Anterior cingulate cortex (tissue), 58 donors: Measurements from ENCODE around the gene CYSLTR2.
"Not testable (repeated sequence)": the region's sequence is repeated elsewhere in the genome, so short reads cannot be mapped to it uniquely, and the experiment has no call there.

Source experiments
- DNase-seq, 58 donors: peaks; one replicate each; lab custom pipeline; 2025; lab: John Stamatoyannopoulos, UW

CYSLTR2 gene

GRCh38 chr13:48686636-48687210 is 33.0 kb downstream of the CYSLTR2 start:
- DNase-seq: no peak

DNA sequence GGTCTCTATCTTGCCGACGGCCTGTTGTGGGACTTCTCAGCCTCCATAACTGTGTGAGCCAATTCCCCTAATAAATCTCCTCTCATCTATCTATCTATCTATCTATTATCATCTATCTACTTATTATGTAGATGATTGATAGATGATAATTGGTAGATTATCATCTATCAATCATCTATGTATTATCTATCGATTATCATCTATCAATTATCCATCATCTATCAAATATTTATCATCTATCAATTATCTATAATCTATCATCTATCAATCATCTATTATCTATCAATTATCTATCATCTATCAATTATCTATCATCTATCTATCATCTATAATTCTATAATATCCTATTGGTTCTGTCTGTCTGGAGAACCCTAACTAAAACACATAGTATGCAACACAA is 33.5 kb downstream of the CYSLTR2 start:
- DNase-seq: no peak

- no peak for DNase-seq
Measured at GRCh38 chr13:48693998-48694397, 40.3 kb downstream of the CYSLTR2 start.

DNA sequence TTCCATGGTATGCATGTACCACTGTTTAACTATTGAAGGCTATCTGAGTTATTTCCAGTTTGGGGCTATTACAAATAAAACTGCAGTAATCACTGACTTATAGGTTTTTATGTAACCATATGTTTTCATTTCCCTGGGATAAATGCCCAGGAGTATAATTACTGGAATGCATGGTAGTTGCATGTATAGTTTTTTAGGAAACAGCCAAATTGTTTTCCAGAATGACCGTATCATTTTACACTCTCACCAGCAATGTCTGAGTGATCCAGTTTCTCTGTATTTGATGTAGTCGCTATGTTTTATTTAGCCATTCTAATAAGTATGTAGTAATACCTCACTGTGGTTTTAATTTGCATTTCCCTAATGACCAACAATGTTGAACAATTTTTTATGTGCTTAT is 42.0 kb downstream of the CYSLTR2 start:
- no peak for DNase-seq

GRCh38 chr13:48696676-48697075 is 42.9 kb downstream of the CYSLTR2 start:
- DNase-seq: not testable (repeated sequence)

DNA sequence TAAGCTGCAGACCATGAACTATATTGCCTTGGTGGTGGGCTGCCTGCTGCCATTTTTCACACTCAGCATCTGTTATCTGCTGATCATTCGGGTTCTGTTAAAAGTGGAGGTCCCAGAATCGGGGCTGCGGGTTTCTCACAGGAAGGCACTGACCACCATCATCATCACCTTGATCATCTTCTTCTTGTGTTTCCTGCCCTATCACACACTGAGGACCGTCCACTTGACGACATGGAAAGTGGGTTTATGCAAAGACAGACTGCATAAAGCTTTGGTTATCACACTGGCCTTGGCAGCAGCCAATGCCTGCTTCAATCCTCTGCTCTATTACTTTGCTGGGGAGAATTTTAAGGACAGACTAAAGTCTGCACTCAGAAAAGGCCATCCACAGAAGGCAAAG is 53.7 kb downstream of the CYSLTR2 start:
- DNase-seq: no peak

- no peak for DNase-seq
Measured at GRCh38 chr13:48708764-48709163, 55.0 kb downstream of the CYSLTR2 start.

GRCh38 chr13:48709213-48709612 is 55.5 kb downstream of the CYSLTR2 start:
- no peak for DNase-seq

DNA sequence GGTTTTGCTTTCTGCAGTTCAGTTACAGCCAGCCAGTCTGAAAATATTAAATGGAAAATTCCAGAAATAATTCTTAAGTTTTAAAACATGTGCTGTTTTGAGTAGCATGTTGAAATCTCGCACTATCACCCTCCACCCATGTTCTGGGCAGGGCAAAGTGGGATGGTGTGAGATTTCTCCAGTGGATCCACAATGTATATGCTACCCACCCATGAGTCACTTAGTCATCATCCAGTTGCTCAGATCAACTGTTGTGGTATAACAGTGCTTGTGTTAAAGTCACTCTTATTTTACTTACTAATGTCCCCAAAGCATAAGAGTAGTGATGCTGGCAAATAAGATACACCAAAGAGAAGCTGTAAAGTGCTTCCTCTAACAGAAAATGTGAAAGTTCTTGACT is 56.4 kb downstream of the CYSLTR2 start:
- no peak for DNase-seq

GRCh38 chr13:48712141-48712540 is 58.4 kb downstream of the CYSLTR2 start:
- DNase-seq: no peak

- no peak for DNase-seq
Measured at GRCh38 chr13:48715977-48716376, 62.2 kb downstream of the CYSLTR2 start.

DNA sequence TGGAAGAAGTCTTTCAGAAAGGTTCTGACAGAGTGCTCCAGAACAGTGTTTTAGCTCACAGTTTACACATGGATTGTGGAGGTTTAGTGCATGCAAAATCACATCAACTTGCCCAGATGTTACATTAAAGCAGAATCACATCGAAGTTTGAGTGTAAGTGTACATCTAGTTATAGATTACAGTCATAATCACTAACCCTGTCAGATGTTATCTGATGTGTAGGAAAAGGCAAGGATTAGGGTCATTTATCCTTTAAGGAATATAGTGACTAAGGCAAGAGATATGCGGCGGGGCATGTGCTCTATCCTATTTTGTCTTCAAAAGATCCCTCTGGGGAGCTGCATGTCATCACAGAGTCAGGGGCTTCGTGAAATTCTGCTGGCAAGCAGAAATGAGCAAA is 66.9 kb downstream of the CYSLTR2 start:
- no peak for DNase-seq

DNA sequence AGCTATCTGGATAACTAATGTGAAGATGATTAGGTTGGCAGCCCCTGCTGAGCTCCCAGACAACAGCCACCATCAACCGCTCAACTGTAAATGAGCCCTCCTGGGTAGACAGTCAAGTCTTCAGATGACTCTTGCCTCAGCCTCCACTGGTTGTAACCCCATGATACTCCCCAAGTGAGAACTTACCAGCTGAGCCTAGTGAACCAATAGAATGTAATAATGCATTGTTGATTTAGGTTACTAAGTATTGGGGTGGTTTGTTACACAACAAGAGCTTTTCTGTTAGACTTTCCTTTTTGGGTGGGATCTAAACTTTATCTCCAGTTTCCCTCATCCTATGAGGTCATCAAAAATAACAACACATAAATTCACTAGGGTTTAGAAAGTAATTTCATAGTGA is 69.4 kb downstream of the CYSLTR2 start:
- DNase-seq: no peak

GRCh38 chr13:48725271-48725670 is 71.5 kb downstream of the CYSLTR2 start:
- DNase-seq: no peak

DNA sequence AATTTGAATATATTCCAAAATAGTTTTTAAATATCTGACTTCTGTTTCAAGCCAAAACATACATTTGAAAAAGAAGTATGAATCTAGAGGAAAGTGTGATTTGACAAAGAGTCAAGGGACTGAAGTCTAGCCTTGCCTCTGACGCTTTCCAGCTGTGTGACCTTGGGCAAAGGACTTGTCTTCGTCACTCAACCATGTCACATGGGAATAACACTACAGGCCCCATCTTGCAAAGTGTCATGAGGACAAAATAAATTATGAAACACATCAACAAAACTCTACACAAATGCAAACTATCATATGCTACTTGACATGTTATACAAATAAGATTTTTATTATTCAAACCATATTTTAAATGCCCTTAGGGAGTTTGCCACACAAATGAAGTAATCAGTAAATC is 73.0 kb downstream of the CYSLTR2 start:
- no peak for DNase-seq

DNA sequence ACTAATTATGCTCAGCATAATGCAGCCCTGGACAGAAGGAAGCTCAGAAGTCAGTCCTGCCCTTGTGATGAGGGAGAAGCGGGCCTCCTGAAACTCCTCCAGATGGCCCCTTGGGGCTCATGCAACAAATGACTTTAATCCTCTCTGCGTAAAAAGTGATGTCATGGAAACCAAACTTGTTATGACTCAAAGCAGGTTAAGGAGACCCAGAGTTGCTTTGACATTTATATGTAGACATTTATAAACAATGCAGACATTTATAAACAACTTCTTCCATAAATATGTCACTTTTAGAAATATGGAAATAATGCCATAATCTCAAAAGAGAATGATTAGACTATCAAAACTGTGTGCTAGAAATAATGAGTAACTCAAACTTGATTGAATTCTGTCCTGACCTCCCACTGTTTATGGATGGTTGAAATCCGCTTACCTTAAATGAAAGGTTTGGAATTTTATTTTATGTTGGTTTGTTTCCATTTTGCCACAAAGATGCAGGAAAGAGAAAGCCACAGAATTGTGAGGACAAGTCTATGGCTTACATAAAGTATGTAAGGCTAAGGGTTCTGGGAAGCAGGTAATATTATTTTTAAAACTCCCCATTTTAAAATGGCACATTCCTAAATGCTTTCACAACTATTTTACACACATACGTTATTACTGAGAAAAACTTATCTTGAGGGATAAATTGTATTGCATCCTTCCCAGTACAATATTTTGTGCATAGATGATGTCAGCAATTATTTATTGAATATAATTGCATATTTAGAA is 73.7 kb downstream of the CYSLTR2 start:
- no peak for DNase-seq

DNA sequence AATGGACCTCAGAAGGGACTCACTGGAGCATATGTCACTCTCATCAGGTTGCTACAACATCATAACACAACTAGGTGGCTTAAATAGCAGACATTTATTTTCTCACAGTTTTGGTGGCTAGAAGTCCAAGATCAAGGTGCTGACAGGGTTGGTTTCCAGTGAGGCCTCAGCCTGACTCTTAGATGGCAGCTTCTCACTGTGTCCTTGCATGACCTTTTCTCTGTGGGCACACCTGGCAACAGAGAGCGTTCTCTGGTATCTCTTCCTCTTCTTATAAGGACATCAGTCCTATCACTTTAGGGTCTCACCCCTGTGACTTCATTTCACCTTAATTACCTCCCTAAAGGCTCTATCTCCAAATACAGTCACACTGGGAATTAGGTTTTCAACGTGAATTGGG is 74.5 kb downstream of the CYSLTR2 start:
- DNase-seq: no peak

DNA sequence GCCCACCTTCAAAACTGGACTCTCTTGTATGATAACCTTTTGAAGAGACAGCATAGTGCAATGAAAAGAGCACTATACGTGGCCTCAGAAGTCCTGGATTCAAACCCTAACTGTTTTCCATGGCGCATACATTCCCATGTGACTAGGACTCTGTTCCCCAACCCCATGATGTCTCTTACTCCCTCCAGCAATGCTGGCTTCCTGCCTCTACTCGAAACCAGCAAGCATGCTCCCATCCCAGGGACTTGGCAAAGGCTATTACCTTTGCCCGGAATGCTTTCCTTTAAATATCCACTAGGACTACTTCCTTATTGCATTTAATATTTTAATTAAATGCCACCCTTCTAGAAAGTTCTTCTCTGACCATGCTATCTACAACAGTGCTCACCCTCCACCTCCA is 75.1 kb downstream of the CYSLTR2 start:
- no peak for DNase-seq

GRCh38 chr13:48729856-48730255 is 76.1 kb downstream of the CYSLTR2 start:
- DNase-seq: no peak

GRCh38 chr13:48731001-48731658 is 77.4 kb downstream of the CYSLTR2 start:
- DNase-seq: no peak

DNA sequence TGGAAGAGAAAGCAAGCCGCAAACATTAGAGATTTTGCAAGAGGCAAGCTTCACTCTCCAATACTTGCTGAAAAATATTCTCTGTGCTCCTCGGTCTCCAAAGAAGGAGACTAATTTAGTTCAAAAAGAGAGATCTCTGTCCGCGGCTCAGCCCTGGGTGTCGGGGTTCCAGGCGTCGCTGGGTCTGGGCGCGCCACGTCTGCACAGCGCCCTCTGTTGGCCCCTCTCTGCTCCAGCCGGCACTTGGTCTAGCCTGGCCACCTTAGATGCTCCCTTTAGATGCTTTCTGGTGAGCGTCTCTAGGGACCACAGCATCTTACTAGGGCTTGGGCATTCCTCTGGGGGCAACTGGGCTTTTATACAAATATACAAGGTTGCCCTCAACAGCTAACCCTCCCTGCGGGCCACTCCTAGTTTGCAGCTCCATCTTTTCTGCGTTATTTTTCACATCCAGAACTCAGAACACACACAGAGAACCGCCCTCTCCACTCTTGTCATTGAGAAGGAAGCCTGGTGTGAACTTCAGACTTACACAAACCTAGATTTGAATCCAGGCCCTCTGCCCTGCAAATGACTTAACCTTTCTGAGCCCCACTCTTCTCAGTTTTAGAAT is 78.3 kb downstream of the CYSLTR2 start:
- peak in 5 of 58 donors; percentile 1 to 8 (median 2) for DNase-seq
